HCT116 (cell line): ENCODE results near the gene NDUFB10. TPM values are rescaled to one million over a fixed set of nuclear protein-coding genes. Genes with fewer than 3 reads are reported as not detected.
A peak's percentile ranks its signal among the peaks of the same experiment; 100 is the strongest.

Experiments
- ATAC-seq: fragments of 200-7000 bp; cut with Tn5 transposase; 2 replicates; pipeline ENCODE4 v1.9.1; 2020; ENCODE audit warnings: mild to moderate bottlenecking, moderate library complexity
- BruUV-seq: library from RNA; stranded (reverse); fragments of 400-500 nt; replicated peaks from 2 replicates; lab custom pipeline; 2021; lab: Mats Ljungman, UMichigan
- CTCF ChIA-PET: fragments of 300-600 bp; sonication (Branson Sonifier 250); formaldehyde crosslinking; loops from one replicate; lab custom pipeline; 2021; ENCODE audit warnings: antibody characterized with exemption; lab: Charles Lee
- POLR2A ChIA-PET: fragments of 300-600, 350-600 bp; sonication (Branson Sonifier 250); formaldehyde crosslinking; loops from one replicate; lab custom pipeline; 2021; ENCODE audit warnings: antibody characterized with exemption; lab: Charles Lee
- RAD21 ChIA-PET, 2 experiments: fragments of 300-600 bp; sonication (Branson Sonifier 250); formaldehyde crosslinking; loops; one replicate each; lab custom pipeline; 2023; ENCODE audit warnings: low total read pairs in 2 of 2; ENCODE audit not compliant: uncharacterized antibody in 2 of 2, unreplicated experiment in 2 of 2, low non-redundant PET in 1 of 2; lab: Charles Lee
- DNase-seq: peaks from one replicate; pipeline ENCODE4 v3.0.0-alpha.2; 2010; ENCODE audit warnings: low read depth, low spot score
- H2AFZ ChIP-seq: fragments of 200-600 bp; shearing (Covaris generic), sonication (generic); 2 replicates; pipeline ENCODE4 v1.6.1; 2017; ENCODE audit warnings: low read depth, mixed run types, mixed read lengths, antibody characterized with exemption, low read length; ENCODE audit not compliant: poor library complexity, severe bottlenecking
- H3K27ac ChIP-seq: 2 replicates; pipeline ENCODE4 v1.5.1; 2012; ENCODE audit warnings: low read depth, low read length
- H3K27me3 ChIP-seq: fragments of 200-600 bp; sonication (generic); 2 replicates; pipeline ENCODE4 v1.6.1; 2016; ENCODE audit warnings: mixed run types, low read length, mixed read lengths; ENCODE audit not compliant: insufficient read depth
- H3K36me3 ChIP-seq, 2 experiments: fragments of 200-500 bp in 1 of 2; fragments of 200-600 bp in 1 of 2; sonication (Bioruptor generic) in 1 of 2; sonication (generic) in 1 of 2; 2 replicates each; pipeline versions ENCODE4 v1.5.1 to v1.6.1; 2014 to 2016; ENCODE audit warnings: low read length in 2 of 2, inconsistent platforms in 1 of 2, mixed read lengths in 1 of 2, mixed run types in 1 of 2; ENCODE audit not compliant: insufficient read depth in 2 of 2, control insufficient read depth in 1 of 2
- H3K4me1 ChIP-seq, 2 experiments: fragments of 200-600 bp in 1 of 2; sonication (generic) in 1 of 2; 2 replicates each; pipeline versions ENCODE4 v1.5.1 to v1.6.1; 2012 to 2017; ENCODE audit warnings: low read length in 2 of 2, inconsistent platforms in 1 of 2, mild to moderate bottlenecking in 1 of 2, mixed read lengths in 1 of 2, mixed run types in 1 of 2, moderate library complexity in 1 of 2; ENCODE audit not compliant: insufficient read depth in 2 of 2, control insufficient read depth in 1 of 2
- H3K4me2 ChIP-seq: fragments of 200-600 bp; sonication (generic); 2 replicates; pipeline ENCODE4 v1.6.1; 2017; ENCODE audit warnings: mixed run types, low read length, mixed read lengths
- H3K4me3 ChIP-seq, 2 experiments: fragments of 200-600 bp in 1 of 2; sonication (generic) in 1 of 2; replicated peaks in 1 of 2; 2 replicates each; pipeline ENCODE4 v1.5.1; 2011 to 2016; ENCODE audit warnings: low read length in 2 of 2, control low read depth in 1 of 2, low read depth in 1 of 2, mild to moderate bottlenecking in 1 of 2, mixed read lengths in 1 of 2, mixed run types in 1 of 2
- H3K79me2 ChIP-seq: fragments of 200-600 bp; sonication (generic); 2 replicates; pipeline ENCODE4 v1.6.1; 2017; ENCODE audit warnings: mild to moderate bottlenecking, mixed run types, low read length, moderate library complexity, mixed read lengths; ENCODE audit not compliant: insufficient read depth
- H3K9ac ChIP-seq: fragments of 200-600 bp; sonication (generic); 2 replicates; pipeline ENCODE4 v1.6.1; 2016; ENCODE audit warnings: low read length, mixed read lengths
- H3K9me2 ChIP-seq: fragments of 200-600 bp; sonication (generic), shearing (Covaris generic); 2 replicates; pipeline ENCODE4 v1.6.1; 2017; ENCODE audit warnings: mixed run types, mild to moderate bottlenecking, moderate library complexity; ENCODE audit not compliant: insufficient read depth
- H3K9me3 ChIP-seq, 2 experiments: fragments of 200-500 bp in 1 of 2; fragments of 200-600 bp in 1 of 2; sonication (Bioruptor generic) in 1 of 2; sonication (generic) in 1 of 2; 2 replicates each; pipeline ENCODE4 v1.6.1; 2014 to 2017; ENCODE audit warnings: low read length in 2 of 2, mixed read lengths in 2 of 2, inconsistent platforms in 1 of 2, low read depth in 1 of 2, mild to moderate bottlenecking in 1 of 2, mixed run types in 1 of 2, moderate library complexity in 1 of 2; ENCODE audit not compliant: control insufficient read depth in 1 of 2, insufficient read depth in 1 of 2
- H4K20me1 ChIP-seq: fragments of 200-600 bp; sonication (generic), shearing (Covaris generic); 2 replicates; pipeline ENCODE4 v1.6.1; 2017; ENCODE audit warnings: mixed run types, mild to moderate bottlenecking, moderate library complexity; ENCODE audit not compliant: insufficient read depth
- EGR1 ChIP-seq: IDR thresholded peaks from 2 replicates; pipeline ENCODE4 v1.6.1; 2012; ENCODE audit warnings: low read depth
- EZH2phosphoT487 ChIP-seq: fragments of 200-600 bp; IDR thresholded peaks from 2 replicates; pipeline ENCODE4 v1.6.1; 2018; ENCODE audit warnings: antibody characterized with exemption, borderline replicate concordance
- JUND ChIP-seq: IDR thresholded peaks from 2 replicates; pipeline ENCODE4 v1.6.1; 2012
- intact Hi-C: fragments of 100-400 bp; cut with micrococcal nuclease; formaldehyde crosslinking; loops from 2 replicates; pipeline ENCODE4 v1.10.0; 2022
- total RNA-seq: library from RNA; stranded (reverse); gene quantifications from one replicate; pipeline ENCODE4 v1.2.1, GENCODE V29; 2021; ENCODE audit not compliant: unreplicated experiment
- TF ChIP-seq, protein P1 (sequence below): IDR thresholded peaks from 2 replicates; pipeline ENCODE4 v1.6.1; 2012
- TF ChIP-seq, protein P2 (sequence below): IDR thresholded peaks from 2 replicates; pipeline ENCODE4 v1.6.1; 2012

NDUFB10 gene
- total RNA-seq, 1 experiment from 2014 or later = 273 TPM

DNA sequence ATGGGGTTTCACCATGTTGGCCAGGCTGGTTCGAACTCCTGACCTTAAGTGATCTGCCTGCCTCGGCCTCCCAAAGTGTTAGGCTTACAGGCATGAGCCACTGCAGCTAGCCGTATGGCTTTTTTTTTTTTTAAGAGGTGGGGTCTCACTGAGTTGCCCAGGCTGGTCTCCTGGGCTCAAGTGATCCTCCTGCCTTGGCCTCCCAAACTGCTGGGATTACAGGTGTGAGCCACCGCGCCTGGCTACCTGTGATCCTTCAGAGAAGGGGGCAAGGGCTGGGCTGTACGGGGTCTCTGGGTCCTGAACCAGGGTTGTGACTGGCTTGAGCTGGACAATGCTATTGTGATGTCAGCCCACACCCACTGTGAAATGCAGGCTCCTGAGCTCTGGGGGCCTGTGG lies 7.1 kb downstream of the NDUFB10 start, which contains the start of gene RNF151:
TSS of gene RNF151 (plus strand) at position 397 of the 400 bp plus-strand sequence. CDS start 26 bp downstream, outside the sequence.
- Histone ChIP-seq H3K9me3 (no peaks in the 10 kb centered on the region), H3K9ac (peak within 1 kb of the TSS; percentile 93), H3K36me3 (peaks cover 6 to 20% of the 10 kb centered on the region in 2 experiments), H4K20me1 (peaks cover 11% of the 10 kb centered on the region; the same call in 1 of the 2 replicates), H3K4me1 (peaks cover 5 to 32% of the 10 kb centered on the region in 2 experiments; a peak in 3 of 4 replicates), H2AFZ (no peak within 1 kb of the TSS), H3K9me2 (no peaks in the 10 kb centered on the region), H3K27ac (peak within 1 kb of the TSS; percentile 94), H3K79me2 (peaks cover 58% of the 10 kb centered on the region), H3K4me3 (peak within 1 kb of the TSS; percentile 65 to 73), H3K27me3 (no peaks in the 10 kb centered on the region)
- CTCF ChIA-PET = no interaction called here
- intact Hi-C loops = no loop called here
- DNase-seq = no peak
- RAD21 ChIA-PET = no interaction called here
- POLR2A ChIA-PET = interaction anchor here (5.9 kb wide), 1 partner anchor 14 kb away, joined by 104 read pairs; the partner anchor contains the start of genes GFER and NOXO1
- TF ChIP-seq EGR1 = no peak
- TF ChIP-seq, all 23 proteins: peak for 0
- ATAC-seq = no peak
- BruUV-seq = no TSS peak
- peak within 1 kb of the TSS; percentile 87 for H3K4me2 ChIP-seq

DNA sequence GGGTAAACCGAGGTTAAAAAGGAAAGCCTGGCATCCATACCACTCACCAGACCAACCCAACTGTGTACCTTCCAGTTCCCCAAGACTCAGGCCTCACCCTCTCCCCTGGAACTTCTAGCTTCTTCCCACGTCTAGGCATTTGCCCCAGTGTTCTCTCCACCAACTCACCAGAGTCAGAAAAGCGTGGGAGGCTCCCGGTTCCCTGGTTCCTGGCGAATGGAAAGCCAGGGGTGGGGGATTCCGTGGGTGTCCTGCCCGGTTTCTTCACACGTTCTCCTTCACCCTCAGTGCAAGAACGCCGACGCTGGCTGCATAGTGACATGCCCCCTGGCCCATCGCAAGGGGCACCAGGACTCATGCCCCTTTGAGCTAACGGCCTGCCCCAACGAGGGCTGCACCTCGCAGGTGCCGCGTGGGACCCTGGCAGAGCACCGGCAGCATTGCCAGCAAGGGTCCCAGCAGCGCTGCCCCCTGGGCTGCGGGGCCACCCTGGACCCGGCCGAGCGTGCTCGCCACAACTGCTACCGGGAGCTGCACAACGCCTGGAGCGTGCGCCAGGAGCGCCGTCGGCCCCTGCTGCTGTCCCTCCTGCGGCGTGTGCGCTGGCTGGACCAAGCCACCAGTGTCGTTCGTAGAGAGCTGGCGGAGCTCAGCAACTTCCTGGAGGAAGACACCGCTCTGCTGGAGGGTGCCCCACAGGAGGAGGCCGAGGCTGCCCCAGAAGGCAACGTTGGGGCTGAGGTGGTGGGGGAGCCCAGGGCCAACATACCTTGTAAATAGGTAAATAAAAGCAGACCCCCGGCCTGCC lies 9.0 kb downstream of the NDUFB10 start:
- Histone ChIP-seq H3K79me2 (peaks cover 55% of the 10 kb centered on the region), H3K27ac (0 out of 2 replicates have a peak overlapping the region, but pooled peaks have one; percentile 13), H3K27me3 (no peaks in the 10 kb centered on the region), H4K20me1 (peaks cover 6% of the 10 kb centered on the region; the same call in 1 of the 2 replicates), H3K36me3 (peaks cover 4 to 9% of the 10 kb centered on the region in 2 experiments; a peak in 3 of 4 replicates), H3K4me1 (peaks cover 7 to 20% of the 10 kb centered on the region in 2 experiments), H3K9me2 (no peaks in the 10 kb centered on the region), H3K4me2 (no peak overlapping the region), H3K9ac (no peak overlapping the region), H3K9me3 (no peaks in the 10 kb centered on the region), H3K4me3 (no peak overlapping the region), H2AFZ (no peak overlapping the region)
- no peak for DNase-seq
- ATAC-seq = no peak
- CTCF ChIA-PET = no interaction called here
- POLR2A ChIA-PET = interaction anchor here (4.0 to 5.9 kb wide), 2 partner anchors 7 to 12 kb away, joined by 21 to 104 read pairs; partner anchors contain the start of genes GFER and NOXO1
- RAD21 ChIA-PET = no interaction called here
- no TSS peak for BruUV-seq
- intact Hi-C loops = no loop called here
- no peak for TF ChIP-seq EGR1
- TF ChIP-seq, protein P1, sequence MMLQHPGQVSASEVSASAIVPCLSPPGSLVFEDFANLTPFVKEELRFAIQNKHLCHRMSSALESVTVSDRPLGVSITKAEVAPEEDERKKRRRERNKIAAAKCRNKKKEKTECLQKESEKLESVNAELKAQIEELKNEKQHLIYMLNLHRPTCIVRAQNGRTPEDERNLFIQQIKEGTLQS = no peak
- TF ChIP-seq EZH2phosphoT487 = no peak
- no peak for TF ChIP-seq JUND
- TF ChIP-seq, protein P2, sequence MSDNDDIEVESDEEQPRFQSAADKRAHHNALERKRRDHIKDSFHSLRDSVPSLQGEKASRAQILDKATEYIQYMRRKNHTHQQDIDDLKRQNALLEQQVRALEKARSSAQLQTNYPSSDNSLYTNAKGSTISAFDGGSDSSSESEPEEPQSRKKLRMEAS = no peak
